ENCODE results near the gene COL17A1. TPM values are rescaled to one million over a fixed set of nuclear protein-coding genes. Genes with fewer than 3 reads are reported as not detected.

The COL17A1 gene
- total RNA-seq, 4 donors from 2014 or later: under 0.01 to 0.19 TPM; not detected in 2

DNA sequence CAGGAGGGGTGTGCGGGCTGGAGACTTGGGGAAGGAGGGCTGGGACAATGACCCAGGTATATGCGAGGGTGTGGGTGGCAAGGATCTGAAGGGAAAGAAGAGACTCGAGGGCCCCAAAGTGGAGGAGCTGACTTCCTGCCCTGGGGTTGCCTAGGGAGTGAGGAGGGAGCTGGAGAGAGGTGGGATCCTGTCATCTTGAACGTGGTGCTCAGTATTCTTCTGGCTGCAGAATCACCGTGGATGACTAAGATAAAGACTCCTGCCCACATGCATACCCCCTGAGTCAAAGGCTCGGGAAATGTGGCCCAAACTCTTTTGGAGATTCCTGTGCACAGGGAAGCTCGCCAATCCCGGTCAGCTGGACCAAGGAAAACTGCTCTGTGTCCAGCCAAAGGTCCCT, 31.2 kb downstream of the COL17A1 start:
- TF ChIP-seq CTCF (IDR thresholded peaks at IDR 0.05; ENCODE audit: low read depth): no peak

DNA sequence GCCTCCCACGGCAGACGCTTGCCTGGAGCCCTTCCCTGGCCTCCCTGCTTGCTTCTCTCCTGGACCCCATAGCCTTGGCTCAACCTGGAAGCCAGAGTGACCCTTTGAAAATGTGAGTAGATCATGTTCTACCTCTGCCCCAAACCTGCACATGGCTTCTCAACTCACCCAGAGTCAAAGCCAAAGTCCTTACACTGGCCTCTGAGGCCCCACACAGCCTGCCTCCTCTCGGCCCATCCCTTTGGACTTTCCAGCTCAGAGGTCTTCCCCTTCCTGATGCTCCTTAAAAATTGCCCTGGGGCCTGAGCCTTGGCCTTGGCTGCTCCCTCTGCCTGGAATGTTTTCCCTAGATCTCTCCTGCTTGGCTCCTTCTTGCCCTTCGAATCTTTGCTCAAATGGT, 32.5 kb downstream of the COL17A1 start:
- no peak for TF ChIP-seq CTCF (IDR thresholded peaks at IDR 0.05; ENCODE audit: low read depth)

DNA sequence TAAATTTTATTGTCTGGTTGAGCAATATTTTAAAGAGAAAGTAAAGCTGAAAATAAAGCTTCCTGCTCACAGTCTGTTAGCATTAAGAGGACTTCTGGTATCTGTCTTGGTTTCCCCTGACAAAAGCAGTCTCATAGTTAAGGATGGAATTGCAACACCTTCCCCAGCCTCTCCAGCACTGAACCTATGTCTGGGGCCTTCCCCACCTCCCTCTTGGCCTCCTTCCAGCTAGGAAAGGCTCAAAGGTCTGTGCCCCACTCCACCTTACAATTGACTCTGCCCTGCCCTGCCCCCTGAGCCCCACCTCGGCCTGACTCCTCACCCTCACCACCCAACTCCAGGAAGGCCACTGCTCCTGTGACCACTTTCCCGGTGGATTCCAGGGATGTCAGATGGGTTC, 33.2 kb downstream of the COL17A1 start:
- TF ChIP-seq CTCF (IDR thresholded peaks at IDR 0.05; ENCODE audit: low read depth): no peak

DNA sequence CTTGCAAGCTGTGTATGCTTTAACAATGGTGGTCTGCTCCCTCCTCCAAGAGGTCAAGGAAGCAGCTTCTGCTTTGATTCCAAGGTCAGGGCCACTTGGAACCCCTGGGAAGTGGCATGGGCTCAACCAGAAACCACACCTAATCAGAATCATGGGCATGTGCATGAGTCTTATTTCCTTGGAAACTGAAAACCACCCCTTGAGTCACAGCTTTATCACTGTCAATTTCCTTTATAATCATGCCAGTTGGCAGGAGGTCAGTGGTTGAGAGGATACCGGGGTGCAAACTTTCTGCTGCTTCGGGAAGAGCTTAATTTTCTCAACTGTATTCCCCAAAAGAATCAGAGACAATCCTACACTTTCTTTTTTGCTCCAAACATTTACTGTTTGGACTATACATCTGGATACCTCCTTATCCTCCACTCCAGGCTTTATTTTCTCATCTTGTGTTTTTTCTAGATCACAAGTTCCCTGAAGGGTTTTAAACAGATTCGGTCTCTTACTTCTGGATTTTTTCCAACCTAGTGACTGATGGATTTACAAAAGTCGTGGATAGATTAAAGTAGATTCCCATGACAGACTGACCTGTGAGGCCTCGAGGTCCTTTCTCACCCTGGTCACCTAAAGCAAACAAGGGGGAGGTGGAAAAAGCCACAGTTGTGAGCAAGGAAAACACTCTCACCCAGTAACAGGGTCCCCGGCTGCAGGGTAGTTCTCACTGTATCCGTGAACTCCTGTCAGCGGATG, 36.0 kb downstream of the COL17A1 start:
- TF ChIP-seq CTCF (IDR thresholded peaks at IDR 0.05; ENCODE audit: low read depth): no peak

DNA sequence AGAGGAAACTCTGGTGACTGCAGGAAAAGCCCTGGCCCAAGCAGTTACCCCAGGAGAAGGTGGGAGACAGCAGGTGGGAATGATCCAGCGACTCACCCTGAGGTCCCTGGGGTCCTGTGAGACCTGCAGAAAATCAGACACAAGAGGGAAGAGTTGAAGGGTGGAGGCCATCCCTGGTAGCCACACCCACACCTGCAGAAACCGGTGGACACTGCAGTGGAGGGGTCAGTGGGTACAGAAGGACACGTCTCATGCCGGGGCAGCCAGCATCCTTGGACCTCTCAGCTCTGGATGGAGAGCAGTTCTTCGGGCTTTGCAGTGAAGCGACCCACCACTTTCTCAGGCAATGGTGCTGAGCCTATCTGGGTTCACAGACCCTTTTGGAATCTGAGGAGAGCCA, 39.0 kb downstream of the COL17A1 start:
- no peak for TF ChIP-seq CTCF (IDR thresholded peaks at IDR 0.05; ENCODE audit: low read depth)

- TF ChIP-seq CTCF (IDR thresholded peaks at IDR 0.05; ENCODE audit: low read depth): no peak
These were observed 40.3 kb downstream of the COL17A1 start for GRCh38 chr10:104045151-104046089.

GRCh38 chr10:104043854-104044253, 41.8 kb downstream of the COL17A1 start:
- no peak for TF ChIP-seq CTCF (IDR thresholded peaks at IDR 0.05; ENCODE audit: low read depth)

Measured in subcutaneous adipose tissue (tissue), 4 donors.